Fibroblast of lung (primary cell): ENCODE data around the gene POU2F1. TPM values are rescaled to one million over a fixed set of nuclear protein-coding genes. Genes with fewer than 3 reads are reported as not detected.

Experiments
- DNase-seq, 2 donors: peaks; one replicate each; pipeline versions ENCODE4 v3.0.0 to v3.0.0-alpha.2; 2010; ENCODE audit warnings: low read depth in 2 of 2
- H2AFZ ChIP-seq: 2 replicates; pipeline ENCODE4 v1.5.1; 2012; ENCODE audit warnings: low read length, control low read depth, inconsistent platforms
- H3K27ac ChIP-seq: 2 replicates; pipeline ENCODE4 v1.5.1; 2011; ENCODE audit warnings: low read length, control low read depth; ENCODE audit not compliant: insufficient read depth
- H3K27me3 ChIP-seq: 2 replicates; pipeline ENCODE4 v1.5.1; 2011; ENCODE audit warnings: mild to moderate bottlenecking, low read length; ENCODE audit not compliant: control insufficient read depth, insufficient read depth
- H3K36me3 ChIP-seq: 2 replicates; pipeline ENCODE4 v1.5.1; 2011; ENCODE audit warnings: low read length; ENCODE audit not compliant: control insufficient read depth, insufficient read depth
- H3K4me1 ChIP-seq: 2 replicates; pipeline ENCODE4 v1.5.1; 2011; ENCODE audit warnings: low read length; ENCODE audit not compliant: control insufficient read depth, insufficient read depth; ENCODE audit errors: extremely low read depth
- H3K4me2 ChIP-seq: 2 replicates; pipeline ENCODE4 v1.5.1; 2011; ENCODE audit warnings: low read length, control low read depth; ENCODE audit not compliant: insufficient read depth; ENCODE audit errors: extremely low read depth
- H3K4me3 ChIP-seq, 4 experiments: fragments of 200-600 bp in 1 of 4; sonication (generic) in 1 of 4; replicated peaks in 1 of 4; 2 replicates each; pipeline ENCODE4 v1.5.1; 2011 to 2016; ENCODE audit warnings: low read length in 4 of 4, low read depth in 3 of 4, mild to moderate bottlenecking in 3 of 4, control low read depth in 2 of 4, inconsistent platforms in 1 of 4, mixed read lengths in 1 of 4; ENCODE audit not compliant: insufficient read depth in 1 of 4; ENCODE audit errors: control extremely low read depth in 1 of 4
- H3K79me2 ChIP-seq: 2 replicates; pipeline ENCODE4 v1.5.1; 2012; ENCODE audit warnings: mild to moderate bottlenecking, low read length, inconsistent platforms; ENCODE audit not compliant: control insufficient read depth, insufficient read depth
- H3K9ac ChIP-seq: 2 replicates; pipeline ENCODE4 v1.5.1; 2011; ENCODE audit warnings: mild to moderate bottlenecking, low read length, control low read depth; ENCODE audit not compliant: insufficient read depth
- H3K9me3 ChIP-seq: 2 replicates; pipeline ENCODE4 v1.5.1; 2012; ENCODE audit warnings: low read depth, low read length; ENCODE audit not compliant: control insufficient read depth, insufficient read depth
- H4K20me1 ChIP-seq: 2 replicates; pipeline ENCODE4 v1.5.1; 2011; ENCODE audit warnings: low read length; ENCODE audit not compliant: control insufficient read depth, insufficient read depth; ENCODE audit errors: extremely low read depth
- EZH2 ChIP-seq: IDR thresholded peaks from 2 replicates; pipeline ENCODE4 v1.5.1; 2012; ENCODE audit warnings: low read length, control low read depth, mild to moderate bottlenecking; ENCODE audit errors: missing control alignments
- polyA plus RNA-seq, 2 donors: library from polyadenylated mRNA; depleted of rRNA in 1 of 2; stranded (reverse) in 1 of 2; unstranded in 1 of 2; fragments of >200 nt; gene quantifications; 2 replicates each; pipeline ENCODE4 v1.2.1, GENCODE V29; 2011 to 2012; ENCODE audit warnings: missing spikeins in 1 of 2
- total RNA-seq: library from RNA; depleted of rRNA; stranded (reverse); fragments of >200 nt; gene quantifications from 2 replicates; pipeline ENCODE4 v1.2.1, GENCODE V29; 2014
- TF ChIP-seq, protein P1 (sequence below), 2 donors: IDR thresholded peaks in 1 of 2; conservative IDR thresholded peaks in 1 of 2; 1 replicate in 1 of 2; 2 replicates in 1 of 2; pipeline ENCODE4 v1.5.1; 2011 to 2012; ENCODE audit warnings: low read length in 2 of 2, control low read depth in 1 of 2, inconsistent platforms in 1 of 2, low read depth in 1 of 2, mild to moderate bottlenecking in 1 of 2

The POU2F1 gene
- total and polyA plus RNA-seq, 2 donors (not counting 1 experiment from before 2014, with no cell fraction given): 3.5 to 4.3 TPM

DNA sequence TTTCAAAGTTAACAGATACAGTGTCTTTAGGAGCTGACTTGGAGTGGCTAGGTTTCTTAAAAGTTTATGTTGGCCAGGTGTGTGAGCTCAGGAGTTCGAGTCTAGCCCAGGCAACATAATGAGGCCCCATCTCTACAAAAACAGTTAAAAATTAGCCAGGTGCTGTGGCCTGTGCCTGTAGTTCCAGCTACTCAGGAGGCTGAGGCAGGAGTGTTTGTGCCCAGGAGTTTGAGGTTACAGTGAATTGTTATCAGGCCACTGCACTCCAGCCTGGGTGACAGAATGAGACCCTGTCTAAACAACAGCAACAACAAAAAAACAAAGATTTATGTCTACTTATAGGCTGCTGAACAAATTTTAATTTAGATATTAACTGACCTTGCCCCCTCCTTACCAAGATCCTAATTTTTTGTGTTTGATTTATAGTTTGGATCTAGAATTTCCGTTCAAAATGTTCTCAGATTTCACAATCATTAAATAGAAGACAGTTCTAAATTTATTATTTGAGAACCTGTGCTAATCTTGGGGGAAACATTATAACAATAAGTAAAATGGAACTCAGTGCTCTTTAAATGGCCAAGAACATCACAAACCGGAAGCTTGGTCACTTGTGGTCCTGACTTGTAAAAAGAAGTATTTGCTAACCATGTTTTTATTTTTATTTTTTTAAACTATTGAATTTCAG is 67.8 kb downstream of the POU2F1 start:
- no peak overlapping the region for H3K4me2 ChIP-seq
- no peak for TF ChIP-seq EZH2
- TF ChIP-seq, protein P1, sequence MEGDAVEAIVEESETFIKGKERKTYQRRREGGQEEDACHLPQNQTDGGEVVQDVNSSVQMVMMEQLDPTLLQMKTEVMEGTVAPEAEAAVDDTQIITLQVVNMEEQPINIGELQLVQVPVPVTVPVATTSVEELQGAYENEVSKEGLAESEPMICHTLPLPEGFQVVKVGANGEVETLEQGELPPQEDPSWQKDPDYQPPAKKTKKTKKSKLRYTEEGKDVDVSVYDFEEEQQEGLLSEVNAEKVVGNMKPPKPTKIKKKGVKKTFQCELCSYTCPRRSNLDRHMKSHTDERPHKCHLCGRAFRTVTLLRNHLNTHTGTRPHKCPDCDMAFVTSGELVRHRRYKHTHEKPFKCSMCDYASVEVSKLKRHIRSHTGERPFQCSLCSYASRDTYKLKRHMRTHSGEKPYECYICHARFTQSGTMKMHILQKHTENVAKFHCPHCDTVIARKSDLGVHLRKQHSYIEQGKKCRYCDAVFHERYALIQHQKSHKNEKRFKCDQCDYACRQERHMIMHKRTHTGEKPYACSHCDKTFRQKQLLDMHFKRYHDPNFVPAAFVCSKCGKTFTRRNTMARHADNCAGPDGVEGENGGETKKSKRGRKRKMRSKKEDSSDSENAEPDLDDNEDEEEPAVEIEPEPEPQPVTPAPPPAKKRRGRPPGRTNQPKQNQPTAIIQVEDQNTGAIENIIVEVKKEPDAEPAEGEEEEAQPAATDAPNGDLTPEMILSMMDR (conservative IDR thresholded peaks at IDR 0.05 in 1 of 2, IDR thresholded peaks at IDR 0.05 in 1 of 2; ENCODE audit: low read depth in 1 of 2, low read length in 2 of 2): no peak
- no peak overlapping the region for H3K4me3 ChIP-seq
- no peak for DNase-seq
- H3K79me2 ChIP-seq: no peaks in the 10 kb centered on the region
- no peak overlapping the region for H3K27ac ChIP-seq
- no peak overlapping the region for H2AFZ ChIP-seq
- H4K20me1 ChIP-seq: peaks cover 2% of the 10 kb centered on the region
- no peaks in the 10 kb centered on the region for H3K36me3 ChIP-seq
- no peaks in the 10 kb centered on the region for H3K4me1 ChIP-seq
- no peak overlapping the region for H3K9ac ChIP-seq
- H3K27me3 ChIP-seq: no peaks in the 10 kb centered on the region
- H3K9me3 ChIP-seq: no peaks in the 10 kb centered on the region

- H3K27me3 ChIP-seq: no peaks in the 10 kb centered on the region
- peaks cover 2% of the 10 kb centered on the region for H4K20me1 ChIP-seq
- H3K4me2 ChIP-seq: no peak overlapping the region
- DNase-seq: no peak
- H3K36me3 ChIP-seq: no peaks in the 10 kb centered on the region
- H3K9ac ChIP-seq: no peak overlapping the region
- H3K27ac ChIP-seq: no peak overlapping the region
- no peaks in the 10 kb centered on the region for H3K79me2 ChIP-seq
- no peak for TF ChIP-seq EZH2
- TF ChIP-seq, protein P1 (conservative IDR thresholded peaks at IDR 0.05 in 1 of 2, IDR thresholded peaks at IDR 0.05 in 1 of 2; ENCODE audit: low read depth in 1 of 2, low read length in 2 of 2): no peak
- no peak overlapping the region for H3K4me3 ChIP-seq
- H2AFZ ChIP-seq: no peak overlapping the region
- H3K4me1 ChIP-seq: no peaks in the 10 kb centered on the region
- no peaks in the 10 kb centered on the region for H3K9me3 ChIP-seq
Observed at GRCh38 chr1:167289075-167289442, 68.4 kb downstream of the POU2F1 start.

DNA sequence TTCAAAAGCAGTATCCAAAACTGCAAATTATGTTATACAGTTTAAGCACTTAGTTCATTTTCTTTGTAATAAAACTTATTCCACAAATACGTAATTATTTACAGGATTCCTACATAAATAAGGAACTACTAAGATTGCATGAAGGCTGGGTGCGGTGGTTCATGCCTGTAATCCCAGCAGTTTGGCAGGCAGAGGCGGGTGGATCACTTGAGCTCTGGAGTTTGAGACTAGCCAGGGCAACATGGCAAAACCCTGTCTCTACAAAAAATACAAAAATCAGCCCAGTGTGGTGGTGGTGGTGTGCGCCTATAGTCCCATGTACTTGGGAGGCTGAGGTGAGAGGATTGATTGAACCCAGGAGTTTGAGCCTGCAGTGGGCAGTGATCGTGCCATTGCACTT is 69.3 kb downstream of the POU2F1 start:
- Histone ChIP-seq H3K27me3 (no peaks in the 10 kb centered on the region), H3K9me3 (no peaks in the 10 kb centered on the region), H3K27ac (no peak overlapping the region), H4K20me1 (peaks cover 2% of the 10 kb centered on the region), H3K36me3 (no peaks in the 10 kb centered on the region), H3K4me3 (no peak overlapping the region), H3K4me2 (no peak overlapping the region), H3K9ac (no peak overlapping the region), H2AFZ (no peak overlapping the region), H3K4me1 (no peaks in the 10 kb centered on the region), H3K79me2 (no peaks in the 10 kb centered on the region)
- TF ChIP-seq, protein P1 (conservative IDR thresholded peaks at IDR 0.05 in 1 of 2, IDR thresholded peaks at IDR 0.05 in 1 of 2; ENCODE audit: low read depth in 1 of 2, low read length in 2 of 2): no peak
- TF ChIP-seq EZH2: no peak
- DNase-seq: no peak
